ENCODE results near the gene MINDY3.
"Not testable (repeated sequence)": the region's sequence is repeated elsewhere in the genome, so short reads cannot be mapped to it uniquely, and the experiment has no call there.

MINDY3 gene

GRCh38 chr10:15764892-15765454 lies 95.3 kb downstream of the MINDY3 start:
- no peak for DNase-seq

- no peak for DNase-seq
Observed at GRCh38 chr10:15763006-15763405, 97.3 kb downstream of the MINDY3 start.

GRCh38 chr10:15762239-15762638 lies 98.1 kb downstream of the MINDY3 start:
- DNase-seq: not testable (repeated sequence)

GRCh38 chr10:15761224-15761623 lies 99.1 kb downstream of the MINDY3 start:
- DNase-seq: not testable (repeated sequence)

- DNase-seq: no peak
Observed at GRCh38 chr10:15760681-15761080, 99.6 kb downstream of the MINDY3 start.

GRCh38 chr10:15759265-15759664 lies 101.0 kb downstream of the MINDY3 start:
- no peak for DNase-seq

- no peak for DNase-seq
Observed at GRCh38 chr10:15758618-15759017, 101.7 kb downstream of the MINDY3 start.

- DNase-seq: no peak
Observed at GRCh38 chr10:15754937-15755336, 105.4 kb downstream of the MINDY3 start.

GRCh38 chr10:15751046-15751445 lies 109.3 kb downstream of the MINDY3 start:
- DNase-seq: no peak

GRCh38 chr10:15748126-15748525 lies 112.2 kb downstream of the MINDY3 start:
- DNase-seq: no peak

- DNase-seq: no peak
Observed at GRCh38 chr10:15747632-15748031, 112.7 kb downstream of the MINDY3 start.

GRCh38 chr10:15745751-15746150 lies 114.6 kb downstream of the MINDY3 start:
- DNase-seq: no peak

- no peak for DNase-seq
Observed at GRCh38 chr10:15744217-15744865, 116.0 kb downstream of the MINDY3 start.

GRCh38 chr10:15743443-15743842 lies 116.9 kb downstream of the MINDY3 start:
- no peak for DNase-seq

- DNase-seq: no peak
Observed at GRCh38 chr10:15742836-15743235, 117.5 kb downstream of the MINDY3 start.

- no peak for DNase-seq
Observed at GRCh38 chr10:15742102-15742501, 118.2 kb downstream of the MINDY3 start.

- no peak for DNase-seq
Observed at GRCh38 chr10:15741581-15741980, 118.7 kb downstream of the MINDY3 start.

GRCh38 chr10:15740261-15740660 lies 120.0 kb downstream of the MINDY3 start:
- DNase-seq: no peak

GRCh38 chr10:15739254-15739970 lies 120.9 kb downstream of the MINDY3 start:
- DNase-seq: no peak

GRCh38 chr10:15738270-15738925 lies 121.9 kb downstream of the MINDY3 start:
- DNase-seq: no peak

GRCh38 chr10:15737656-15738055 lies 122.7 kb downstream of the MINDY3 start:
- DNase-seq: no peak

GRCh38 chr10:15735763-15736162 lies 124.5 kb downstream of the MINDY3 start:
- DNase-seq: no peak

GRCh38 chr10:15730341-15730740 lies 130.0 kb downstream of the MINDY3 start:
- no peak for DNase-seq

- DNase-seq: no peak
Observed at GRCh38 chr10:15729890-15730289, 130.4 kb downstream of the MINDY3 start.
